Measurements from ENCODE around the gene ITM2B.
A peak's percentile ranks its signal among the peaks of the same experiment; 100 is the strongest.
"Not testable (repeated sequence)": the region's sequence is repeated elsewhere in the genome, so short reads cannot be mapped to it uniquely, and the experiment has no call there.

The ITM2B gene

GRCh38 chr13:48233046-48233888 lies at the start of gene ITM2B:
ITM2B (plus strand) TSS chr13:48233206; CDS start chr13:48233361, 155 bp downstream.
- peak; percentile 74 for DNase-seq (ENCODE audit: low spot score)

- DNase-seq (ENCODE audit: low spot score) = no peak
Measured at GRCh38 chr13:48184260-48184659, 48.7 kb upstream of the ITM2B start.

GRCh38 chr13:48185018-48185417 lies 48.0 kb upstream of the ITM2B start:
- DNase-seq (ENCODE audit: low spot score) = no peak

- no peak for DNase-seq (ENCODE audit: low spot score)
Measured at GRCh38 chr13:48186722-48187121, 46.3 kb upstream of the ITM2B start.

GRCh38 chr13:48188131-48188530 lies 44.9 kb upstream of the ITM2B start:
- no peak for DNase-seq (ENCODE audit: low spot score)

- DNase-seq (ENCODE audit: low spot score) = no peak
Measured at GRCh38 chr13:48188601-48189000, 44.4 kb upstream of the ITM2B start.

- no peak for DNase-seq (ENCODE audit: low spot score)
Measured at GRCh38 chr13:48189171-48189570, 43.8 kb upstream of the ITM2B start.

GRCh38 chr13:48192411-48192935 lies 40.5 kb upstream of the ITM2B start:
- no peak for DNase-seq (ENCODE audit: low spot score)

- DNase-seq (ENCODE audit: low spot score) = no peak
Measured at GRCh38 chr13:48194379-48194754, 38.6 kb upstream of the ITM2B start.

- no peak for DNase-seq (ENCODE audit: low spot score)
Measured at GRCh38 chr13:48199404-48199946, 33.5 kb upstream of the ITM2B start.

GRCh38 chr13:48201044-48201443 lies 32.0 kb upstream of the ITM2B start:
- DNase-seq (ENCODE audit: low spot score) = no peak

GRCh38 chr13:48207207-48207606 lies 25.8 kb upstream of the ITM2B start:
- DNase-seq (ENCODE audit: low spot score) = not testable (repeated sequence)

- DNase-seq (ENCODE audit: low spot score) = peak; percentile 87
Measured at GRCh38 chr13:48210178-48210577, 22.8 kb upstream of the ITM2B start.

GRCh38 chr13:48214519-48215121 lies 18.4 kb upstream of the ITM2B start:
- DNase-seq (ENCODE audit: low spot score) = no peak

- DNase-seq (ENCODE audit: low spot score) = not testable (repeated sequence)
Measured at GRCh38 chr13:48215511-48216203, 17.3 kb upstream of the ITM2B start.

GRCh38 chr13:48216204-48216711 lies 16.7 kb upstream of the ITM2B start:
- DNase-seq (ENCODE audit: low spot score) = no peak

- DNase-seq (ENCODE audit: low spot score) = no peak
Measured at GRCh38 chr13:48220592-48220980, 12.4 kb upstream of the ITM2B start.

GRCh38 chr13:48220981-48221685 lies 11.9 kb upstream of the ITM2B start:
- no peak for DNase-seq (ENCODE audit: low spot score)

GRCh38 chr13:48221686-48222187 lies 11.3 kb upstream of the ITM2B start:
- DNase-seq (ENCODE audit: low spot score) = no peak

- no peak for DNase-seq (ENCODE audit: low spot score)
Measured at GRCh38 chr13:48222358-48223301, 10.4 kb upstream of the ITM2B start.

All from RKO (cell line).